IPS-18c (cell line): ENCODE data around the gene CAMKMT.

Source experiments
- H3K4me3 ChIP-seq: 2 replicates; pipeline ENCODE4 v1.7.0; 2013; ENCODE audit warnings: low read depth, mild to moderate bottlenecking, low read length, moderate library complexity; ENCODE audit not compliant: insufficient read depth
- H3K9me3 ChIP-seq: one replicate; pipeline ENCODE4 v1.6.1; 2013; ENCODE audit warnings: mild to moderate bottlenecking, low read length, moderate library complexity; ENCODE audit not compliant: control insufficient read depth, insufficient read depth

Gene CAMKMT

GRCh38 chr2:44549856-44550255, 188.1 kb downstream of the CAMKMT start:
- Histone ChIP-seq H3K9me3 (no peaks in the 10 kb centered on the region), H3K4me3 (no peak overlapping the region)

GRCh38 chr2:44550561-44550960, 188.8 kb downstream of the CAMKMT start:
- Histone ChIP-seq H3K4me3 (no peak overlapping the region), H3K9me3 (no peaks in the 10 kb centered on the region)

- H3K9me3 ChIP-seq = no peaks in the 10 kb centered on the region
- H3K4me3 ChIP-seq = no peak overlapping the region
Observed at GRCh38 chr2:44551497-44551896, 189.8 kb downstream of the CAMKMT start.

DNA sequence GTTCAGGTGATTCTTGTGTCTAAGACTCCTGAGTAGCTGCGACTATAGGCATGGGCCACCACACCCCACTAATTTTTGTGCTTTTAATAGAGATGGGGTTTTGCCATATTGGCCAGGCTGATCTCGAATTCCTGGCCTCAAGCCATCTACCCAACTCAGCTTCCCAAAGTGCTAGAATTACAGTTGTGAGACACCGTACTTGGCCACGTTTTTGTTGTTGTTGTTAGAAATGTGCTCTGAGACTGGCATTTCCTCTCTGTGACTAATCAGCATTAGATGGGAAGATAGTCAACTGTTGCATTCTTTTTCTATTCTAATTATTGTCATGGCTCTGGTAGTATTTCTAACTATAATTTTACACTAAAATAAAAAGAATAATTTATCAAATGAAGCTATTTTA, 191.7 kb downstream of the CAMKMT start:
- no peak overlapping the region for H3K4me3 ChIP-seq

GRCh38 chr2:44555700-44556099, 194.0 kb downstream of the CAMKMT start:
- H3K4me3 ChIP-seq = no peak overlapping the region
- H3K9me3 ChIP-seq = no peaks in the 10 kb centered on the region

More for the DNA sequence above, 191.7 kb downstream of the CAMKMT start:
- H3K9me3 ChIP-seq = no peaks in the 10 kb centered on the region

- no peaks in the 10 kb centered on the region for H3K9me3 ChIP-seq
- no peak overlapping the region for H3K4me3 ChIP-seq
Observed at GRCh38 chr2:44559108-44559507, 197.4 kb downstream of the CAMKMT start.

GRCh38 chr2:44560352-44560751, 198.6 kb downstream of the CAMKMT start:
- H3K9me3 ChIP-seq = no peaks in the 10 kb centered on the region

DNA sequence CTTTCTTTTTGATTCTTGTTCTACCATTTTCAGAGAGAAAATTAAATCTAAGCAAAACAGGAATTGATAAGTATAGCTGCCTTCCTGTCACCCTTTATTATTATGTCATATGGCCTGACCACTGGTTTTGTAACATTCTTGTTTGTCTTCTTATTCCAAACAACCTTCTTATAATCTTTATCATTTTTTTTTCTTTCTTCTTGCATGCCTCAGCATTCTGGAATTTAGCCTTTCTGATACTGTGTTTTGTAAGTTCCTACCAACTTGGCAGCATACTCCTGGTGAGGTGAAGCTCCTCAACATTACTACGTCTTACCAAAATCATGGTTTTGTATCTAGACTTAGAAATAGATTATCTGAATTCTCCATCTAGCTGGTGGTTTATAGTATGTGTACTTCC, 199.2 kb downstream of the CAMKMT start:
- H3K9me3 ChIP-seq = no peaks in the 10 kb centered on the region
- no peak overlapping the region for H3K4me3 ChIP-seq

More at GRCh38 chr2:44560352-44560751, 198.6 kb downstream of the CAMKMT start:
- no peak overlapping the region for H3K4me3 ChIP-seq

DNA sequence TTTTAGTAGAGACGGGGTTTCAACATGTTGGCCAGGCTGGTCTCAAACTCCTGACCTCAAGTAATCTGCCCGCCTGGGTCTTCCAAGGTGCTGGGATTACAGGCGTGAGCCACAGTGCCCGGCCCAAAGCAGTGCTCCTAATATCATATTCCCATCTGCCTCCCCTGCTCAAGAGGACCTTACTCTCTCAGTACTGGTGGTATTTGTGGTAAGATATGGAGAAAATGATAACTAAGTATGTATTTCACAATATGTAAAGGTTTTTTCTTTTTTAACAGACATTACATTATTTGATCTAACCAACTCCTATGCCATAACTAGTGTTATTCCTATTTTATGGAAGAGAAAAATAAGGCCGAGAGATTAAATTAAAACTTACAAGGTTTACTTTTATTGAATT, 201.0 kb downstream of the CAMKMT start:
- H3K4me3 ChIP-seq = no peak overlapping the region
- no peaks in the 10 kb centered on the region for H3K9me3 ChIP-seq

DNA sequence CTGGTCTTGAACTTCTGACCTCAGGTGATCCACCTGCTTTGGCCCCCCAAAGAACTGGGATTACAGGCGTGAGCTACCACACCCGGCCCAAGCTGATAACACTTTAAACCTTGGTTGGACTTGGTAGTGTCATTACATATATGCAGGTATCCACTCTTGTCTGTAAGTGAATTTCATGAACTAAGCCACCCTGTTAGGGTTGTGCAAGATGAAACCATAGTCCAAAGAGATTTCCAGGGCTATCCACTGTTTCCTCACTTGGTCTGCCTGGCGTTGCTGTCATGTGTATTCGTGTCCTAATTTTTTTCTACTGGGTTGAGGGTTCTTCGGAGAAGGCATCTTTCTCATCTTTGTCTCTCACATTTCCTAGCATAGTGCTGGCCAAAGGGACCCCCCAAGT, 203.0 kb downstream of the CAMKMT start:
- H3K9me3 ChIP-seq = no peaks in the 10 kb centered on the region
- H3K4me3 ChIP-seq = no peak overlapping the region

DNA sequence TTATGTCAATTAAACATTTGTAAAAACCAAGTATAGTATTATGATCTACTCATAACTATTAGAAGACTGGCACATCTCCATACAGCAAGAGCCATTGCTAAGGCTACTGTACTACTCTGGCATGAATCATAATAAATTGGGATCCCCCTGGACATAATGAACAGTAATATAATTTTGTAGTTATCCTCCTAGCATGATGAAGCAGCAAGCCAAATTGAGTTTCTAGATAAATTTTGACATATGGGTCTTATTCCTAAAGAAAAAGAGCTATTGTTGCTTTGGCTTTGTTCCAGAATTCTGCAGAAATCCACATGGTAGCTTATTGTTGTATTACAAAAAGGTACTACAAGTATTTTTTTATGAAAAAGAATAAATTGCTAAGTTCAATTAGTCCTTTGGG, 204.3 kb downstream of the CAMKMT start:
- Histone ChIP-seq H3K4me3 (no peak overlapping the region), H3K9me3 (no peaks in the 10 kb centered on the region)

DNA sequence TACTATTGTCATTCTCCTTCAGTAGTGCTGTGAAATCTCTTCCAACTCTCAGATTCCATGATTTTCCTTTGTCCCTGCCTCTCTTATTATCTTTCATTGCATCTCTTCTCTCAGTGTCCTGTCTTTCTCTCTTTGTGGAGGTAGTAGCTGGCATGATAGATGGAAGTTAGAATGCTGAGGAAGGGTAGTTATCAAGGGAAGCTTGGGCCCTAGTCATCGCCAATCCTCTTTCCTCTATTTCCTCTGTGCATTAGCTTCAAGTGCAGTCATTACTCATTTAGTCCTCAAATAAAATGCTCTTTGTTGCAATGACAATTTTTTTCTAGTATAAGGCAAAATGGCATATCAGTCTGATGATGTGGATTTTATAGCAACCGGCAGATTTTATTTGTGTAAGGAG, 207.7 kb downstream of the CAMKMT start:
- Histone ChIP-seq H3K4me3 (no peak overlapping the region), H3K9me3 (no peaks in the 10 kb centered on the region)

DNA sequence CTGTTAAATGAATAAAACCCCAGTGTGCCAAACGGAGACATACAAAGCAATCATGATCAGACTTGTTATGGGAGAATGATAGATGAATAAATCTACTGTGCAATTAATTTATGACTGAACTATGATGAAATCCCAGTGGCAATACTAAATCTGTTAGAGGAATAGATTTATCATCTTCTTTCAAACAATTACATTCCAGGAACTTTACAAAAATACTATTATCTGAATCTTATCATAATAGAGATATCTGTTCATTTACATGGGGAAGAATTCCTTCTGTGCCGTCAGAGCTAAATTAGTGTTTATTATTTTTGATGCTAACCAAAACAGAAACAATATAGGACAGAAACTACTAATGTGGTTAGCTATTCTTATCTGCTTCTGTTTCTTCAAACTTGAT, 208.5 kb downstream of the CAMKMT start:
- Histone ChIP-seq H3K9me3 (no peaks in the 10 kb centered on the region), H3K4me3 (no peak overlapping the region)

- H3K9me3 ChIP-seq = no peaks in the 10 kb centered on the region
- H3K4me3 ChIP-seq = no peak overlapping the region
Observed at GRCh38 chr2:44570777-44571176, 209.0 kb downstream of the CAMKMT start.

DNA sequence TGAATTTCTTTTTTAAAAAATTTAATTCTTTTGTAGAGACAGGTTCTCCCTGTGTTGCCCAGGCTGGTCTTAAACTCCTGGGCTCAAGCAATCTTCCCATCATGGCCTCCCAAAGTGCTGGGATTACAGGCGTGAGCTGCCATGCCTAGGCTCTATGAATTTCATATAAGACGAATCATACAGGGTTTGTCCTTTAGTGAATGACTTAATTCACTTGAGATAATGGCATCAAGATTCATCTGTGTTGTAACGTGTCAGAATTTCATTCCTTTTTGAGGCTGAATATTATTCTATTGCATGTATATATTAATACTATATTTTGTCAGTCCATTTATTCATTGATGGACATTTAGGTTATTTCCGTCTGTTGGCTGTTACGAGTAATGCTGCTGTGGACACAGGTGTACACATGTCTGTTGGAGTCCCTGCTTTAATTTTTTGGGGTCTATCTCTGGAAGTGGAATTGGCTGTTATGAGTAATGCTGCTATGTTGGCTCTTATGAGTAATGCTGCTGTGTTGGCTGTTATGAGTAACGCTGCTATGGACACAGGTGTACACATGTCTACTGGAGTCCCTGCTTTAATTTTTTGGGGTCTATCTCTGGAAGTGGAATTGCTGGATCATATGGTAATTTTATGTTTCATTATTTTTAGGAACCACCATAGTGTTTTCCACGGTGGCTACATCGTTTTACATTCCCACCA, 210.6 kb downstream of the CAMKMT start:
- Histone ChIP-seq H3K4me3 (no peak overlapping the region), H3K9me3 (no peaks in the 10 kb centered on the region)

DNA sequence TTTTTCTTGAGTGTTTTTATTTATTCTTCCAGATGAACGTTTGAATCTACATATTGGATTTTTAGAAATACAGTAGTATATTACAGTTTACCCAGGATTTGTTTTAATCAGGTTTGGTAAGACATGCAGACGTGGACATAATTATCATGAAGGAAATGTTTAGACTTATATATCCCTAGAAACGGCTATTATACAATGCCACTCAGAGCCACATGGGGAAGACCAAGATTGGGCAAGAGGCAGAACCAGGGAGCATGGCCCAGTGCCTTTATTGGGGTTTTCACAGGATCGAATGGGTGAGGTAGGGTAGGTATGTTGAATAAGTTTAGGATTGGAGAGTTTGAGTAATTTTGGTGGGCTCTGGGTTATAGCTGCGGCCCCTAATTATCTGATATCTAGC, 212.2 kb downstream of the CAMKMT start:
- Histone ChIP-seq H3K9me3 (no peaks in the 10 kb centered on the region), H3K4me3 (no peak overlapping the region)

DNA sequence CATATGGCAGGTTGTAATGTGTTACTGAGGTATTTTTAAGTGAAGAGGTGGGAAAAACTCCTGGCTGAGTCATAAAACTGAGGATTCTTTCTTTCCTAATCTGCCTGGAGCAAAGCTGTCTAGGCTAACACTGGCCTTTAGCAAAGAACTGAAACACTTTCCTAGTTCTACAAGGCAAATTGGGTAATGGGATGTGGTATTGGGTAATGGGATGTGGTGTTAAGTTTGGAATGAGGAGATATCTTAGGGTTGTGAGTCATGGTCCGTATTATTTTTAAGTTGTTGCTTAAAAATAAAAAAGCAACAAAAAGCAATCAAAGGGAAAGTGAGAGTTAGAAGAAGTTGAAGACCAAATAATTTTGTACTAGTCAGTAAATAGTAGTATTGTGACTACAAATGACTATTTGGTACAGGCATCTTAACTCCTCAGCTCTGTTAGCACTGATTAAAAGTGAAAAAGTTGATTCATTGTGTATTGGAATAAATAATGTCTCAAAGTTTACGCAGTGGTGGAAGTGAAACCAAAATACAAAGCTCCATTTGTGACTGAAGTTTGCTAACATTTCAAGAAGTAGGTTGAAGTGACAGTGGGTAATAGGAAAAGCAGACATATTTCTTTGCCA, 216.8 kb downstream of the CAMKMT start:
- H3K9me3 ChIP-seq = no peaks in the 10 kb centered on the region
- no peak overlapping the region for H3K4me3 ChIP-seq

DNA sequence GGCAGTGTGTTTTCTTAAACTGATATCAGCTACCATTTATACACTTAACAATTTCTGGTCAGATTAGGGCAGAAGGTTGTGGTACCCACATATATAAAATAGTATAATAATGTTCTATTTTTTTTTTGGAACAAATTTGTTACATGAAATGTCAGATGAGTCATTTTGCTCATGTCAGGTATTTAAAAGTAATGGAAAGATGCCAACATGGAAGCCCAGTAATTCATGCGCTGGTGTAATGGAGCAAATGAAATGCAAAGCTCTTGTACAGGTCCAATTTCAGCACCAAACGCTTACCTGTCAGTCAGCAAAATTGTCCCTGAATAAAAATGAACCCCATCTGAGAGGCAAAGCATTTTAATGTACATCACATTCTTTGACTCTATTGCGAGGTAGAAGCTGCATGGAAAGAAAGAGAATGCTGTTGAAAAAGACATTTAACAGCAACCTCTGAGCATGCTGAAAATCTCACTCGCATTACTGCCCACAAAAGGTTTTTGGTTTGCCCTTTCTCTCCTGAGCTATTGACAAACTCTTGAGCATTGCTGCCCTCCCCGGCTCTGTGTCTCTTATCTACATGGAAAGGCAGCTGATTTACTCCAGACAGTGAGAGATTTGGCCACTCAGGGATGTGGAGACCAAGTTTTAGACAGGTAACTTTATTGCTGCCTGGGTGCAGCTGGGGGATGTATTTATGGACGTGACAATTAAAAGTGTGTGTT, 217.5 kb downstream of the CAMKMT start:
- no peak overlapping the region for H3K4me3 ChIP-seq

More for the DNA sequence above, 217.5 kb downstream of the CAMKMT start:
- H3K9me3 ChIP-seq = no peaks in the 10 kb centered on the region
